ENCODE measurements around the gene ACY1.

DNA sequence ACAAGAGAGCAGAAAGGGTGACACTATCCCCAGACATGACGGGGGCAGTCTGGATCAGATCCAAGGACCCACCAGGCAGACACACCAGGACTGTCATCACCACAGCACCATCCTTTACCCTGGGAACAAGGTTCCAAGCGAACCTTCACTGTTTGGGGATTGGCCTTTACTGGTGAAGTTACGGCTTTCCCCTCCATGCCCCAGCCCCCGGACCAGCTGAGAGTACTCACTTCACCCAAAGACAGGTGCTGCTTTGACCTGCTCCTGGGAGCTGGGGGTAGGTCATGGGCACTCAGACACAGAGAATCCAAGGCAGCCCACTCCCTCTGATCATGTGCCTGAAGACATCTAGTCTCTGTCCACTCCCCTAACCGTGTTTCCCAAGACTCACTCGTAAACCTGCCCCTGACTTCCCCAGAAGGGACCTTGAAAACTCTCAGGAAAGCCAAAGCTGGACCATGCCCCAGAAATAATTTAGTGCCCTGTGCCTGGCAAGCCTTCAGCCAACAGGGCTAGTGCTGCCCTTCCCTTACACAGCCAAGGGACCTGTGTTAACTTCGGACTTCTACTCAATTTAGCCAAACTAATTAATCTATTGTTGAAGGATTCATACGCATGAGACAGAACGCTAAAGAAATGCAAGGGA is 44.4 kb upstream of the ACY1 start:
- TF ChIP-seq, protein P1, sequence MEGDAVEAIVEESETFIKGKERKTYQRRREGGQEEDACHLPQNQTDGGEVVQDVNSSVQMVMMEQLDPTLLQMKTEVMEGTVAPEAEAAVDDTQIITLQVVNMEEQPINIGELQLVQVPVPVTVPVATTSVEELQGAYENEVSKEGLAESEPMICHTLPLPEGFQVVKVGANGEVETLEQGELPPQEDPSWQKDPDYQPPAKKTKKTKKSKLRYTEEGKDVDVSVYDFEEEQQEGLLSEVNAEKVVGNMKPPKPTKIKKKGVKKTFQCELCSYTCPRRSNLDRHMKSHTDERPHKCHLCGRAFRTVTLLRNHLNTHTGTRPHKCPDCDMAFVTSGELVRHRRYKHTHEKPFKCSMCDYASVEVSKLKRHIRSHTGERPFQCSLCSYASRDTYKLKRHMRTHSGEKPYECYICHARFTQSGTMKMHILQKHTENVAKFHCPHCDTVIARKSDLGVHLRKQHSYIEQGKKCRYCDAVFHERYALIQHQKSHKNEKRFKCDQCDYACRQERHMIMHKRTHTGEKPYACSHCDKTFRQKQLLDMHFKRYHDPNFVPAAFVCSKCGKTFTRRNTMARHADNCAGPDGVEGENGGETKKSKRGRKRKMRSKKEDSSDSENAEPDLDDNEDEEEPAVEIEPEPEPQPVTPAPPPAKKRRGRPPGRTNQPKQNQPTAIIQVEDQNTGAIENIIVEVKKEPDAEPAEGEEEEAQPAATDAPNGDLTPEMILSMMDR (IDR thresholded peaks at IDR 0.05; ENCODE audit: extremely low read depth in 1 of 2, insufficient read depth in 1 of 2, low read depth in 1 of 2, low read length in 2 of 2) = no peak
- no peak for TF ChIP-seq POLR2A (IDR thresholded peaks at IDR 0.05; ENCODE audit: low read depth, low read length)

Measured in endothelial cell of umbilical vein (primary cell).